ENCODE measurements around the gene NAA10. TPM values are rescaled to one million over a fixed set of nuclear protein-coding genes. Genes with fewer than 3 reads are reported as not detected.
A peak's percentile ranks its signal among the peaks of the same experiment; 100 is the strongest.

NAA10 gene
- total RNA-seq, 8 experiments from 2014 or later: 48.3 to 121 (median 71.4) TPM

- ATAC-seq (replicated peaks in 6 of 8): no peak
- H3K27ac ChIP-seq: no peak overlapping the region
- in situ Hi-C loops (cut with MboI; ENCODE audit: low pct_unique_long_range_greater_than_20kb in 2 of 9, low sequenced_read_pairs in 9 of 9, unreplicated experiment in 9 of 9): no loop called here
- H3K4me1 ChIP-seq (replicated peaks in 1 of 2): peaks cover 13 to 19% of the 10 kb centered on the region in 2 donors
- WGBS, 10 experiments: 70 to 100% methylated on average over 2 to 8 of the region's 28 CpGs; no CpG with 5 or more reads in 8 of the 10 experiments
- no peak overlapping the region for H3K4me3 ChIP-seq
Measured at GRCh38 chrX:153951683-153952372, 17.0 kb upstream of the NAA10 start.

GRCh38 chrX:153950127-153950526 lies 15.3 kb upstream of the NAA10 start:
- ATAC-seq (replicated peaks in 6 of 8): no peak
- Histone ChIP-seq H3K4me3 (no peak overlapping the region), H3K4me1 (replicated peaks in 1 of 2) (peaks cover 13 to 19% of the 10 kb centered on the region in 2 donors), H3K27ac (no peak overlapping the region)
- in situ Hi-C loops (cut with MboI; ENCODE audit: low pct_unique_long_range_greater_than_20kb in 2 of 9, low sequenced_read_pairs in 9 of 9, unreplicated experiment in 9 of 9): no loop called here
- WGBS, 10 experiments: 60 to 83% (median 80%) methylated on average over 1 to 2 of the region's 19 CpGs; no CpG with 5 or more reads in 7 of the 10 experiments

GRCh38 chrX:153948847-153949805 lies 14.3 kb upstream of the NAA10 start:
- peaks cover 17 to 24% of the 10 kb centered on the region in 2 donors for H3K4me1 ChIP-seq (replicated peaks in 1 of 2)
- H3K27ac ChIP-seq: peak overlapping the region in 1 of 2 donors; percentile 55
- in situ Hi-C loops (cut with MboI; ENCODE audit: low pct_unique_long_range_greater_than_20kb in 2 of 9, low sequenced_read_pairs in 9 of 9, unreplicated experiment in 9 of 9): no loop called here
- H3K4me3 ChIP-seq: no peak overlapping the region
- ATAC-seq (replicated peaks in 6 of 8): peak in 3 of 8 experiments; percentile 12 to 19 (median 16)
- WGBS, 10 experiments: 40 to 100% methylated on average over 1 of the region's 30 CpGs; no CpG with 5 or more reads in 8 of the 10 experiments

- ATAC-seq (replicated peaks in 6 of 8): peak in 3 of 8 experiments; percentile 2 to 10 (median 6)
- H3K27ac ChIP-seq: peak overlapping the region in 1 of 2 donors; percentile 55
- H3K4me1 ChIP-seq (replicated peaks in 1 of 2): peaks cover 20 to 26% of the 10 kb centered on the region in 2 donors
- WGBS, 10 experiments: 0 to 89% (median 15%) methylated on average over 1 to 6 of the region's 10 CpGs; no CpG with 5 or more reads in 6 of the 10 experiments
- in situ Hi-C loops (cut with MboI; ENCODE audit: low pct_unique_long_range_greater_than_20kb in 2 of 9, low sequenced_read_pairs in 9 of 9, unreplicated experiment in 9 of 9): no loop called here
- no peak overlapping the region for H3K4me3 ChIP-seq
Measured at GRCh38 chrX:153948002-153948466, 13.2 kb upstream of the NAA10 start.

GRCh38 chrX:153947009-153947769 lies 12.4 kb upstream of the NAA10 start:
- H3K4me3 ChIP-seq: no peak overlapping the region
- WGBS, 10 experiments: 0 to 34% methylated on average over 1 to 8 of the region's 19 CpGs; no CpG with 5 or more reads in 8 of the 10 experiments
- in situ Hi-C loops (cut with MboI; ENCODE audit: low pct_unique_long_range_greater_than_20kb in 2 of 9, low sequenced_read_pairs in 9 of 9, unreplicated experiment in 9 of 9): no loop called here
- peaks cover 19 to 25% of the 10 kb centered on the region in 2 donors for H3K4me1 ChIP-seq (replicated peaks in 1 of 2)
- peak; percentile 48 to 80 (median 63) for ATAC-seq (replicated peaks in 6 of 8)
- peak overlapping the region; percentile 55 to 58 for H3K27ac ChIP-seq

- no peak for ATAC-seq (replicated peaks in 6 of 8)
- Histone ChIP-seq H3K4me1 (replicated peaks in 1 of 2) (peaks cover 19 to 25% of the 10 kb centered on the region in 2 donors), H3K4me3 (no peak overlapping the region), H3K27ac (no peak overlapping the region)
- in situ Hi-C loops (cut with MboI; ENCODE audit: low pct_unique_long_range_greater_than_20kb in 2 of 9, low sequenced_read_pairs in 9 of 9, unreplicated experiment in 9 of 9): no loop called here
- WGBS, 10 experiments: no CpG with 5 or more reads among the region's 24 CpGs
Measured at GRCh38 chrX:153945956-153946943, 11.4 kb upstream of the NAA10 start.

GRCh38 chrX:153944800-153945150 lies 9.9 kb upstream of the NAA10 start:
- peak in 2 of 8 experiments; percentile 4 to 5 for ATAC-seq (replicated peaks in 6 of 8)
- peak overlapping the region in 1 of 2 donors; percentile 69 for H3K27ac ChIP-seq
- H3K4me3 ChIP-seq: peak overlapping the region; percentile 18 to 54 (median 38)
- whole genome bisulfite sequencing, 10 experiments: 40 to 100% methylated on average over 1 of the region's 6 CpGs; no CpG with 5 or more reads in 8 of the 10 experiments
- in situ Hi-C loops (cut with MboI; ENCODE audit: low pct_unique_long_range_greater_than_20kb in 2 of 9, low sequenced_read_pairs in 9 of 9, unreplicated experiment in 9 of 9): no loop called here
- peaks cover 19 to 25% of the 10 kb centered on the region in 2 donors for H3K4me1 ChIP-seq (replicated peaks in 1 of 2)

GRCh38 chrX:153944140-153944799 lies 9.4 kb upstream of the NAA10 start, which contains the start of gene RENBP:
Gene RENBP (minus strand): TSS chrX:153944643. CDS start chrX:153944610, 33 bp downstream.
- peaks cover 19 to 25% of the 10 kb centered on the region in 2 donors for H3K4me1 ChIP-seq (replicated peaks in 1 of 2)
- H3K27ac ChIP-seq: peak within 1 kb of the TSS in 1 of 2 donors; percentile 69
- in situ Hi-C loops (cut with MboI; ENCODE audit: low pct_unique_long_range_greater_than_20kb in 2 of 9, low sequenced_read_pairs in 9 of 9, unreplicated experiment in 9 of 9): no loop called here
- ATAC-seq (replicated peaks in 6 of 8): peak; percentile 12 to 86 (median 80)
- WGBS, 10 experiments: 67% methylated on average over 1 of the region's 31 CpGs; no CpG with 5 or more reads in 9 of the 10 experiments
- H3K4me3 ChIP-seq: peak within 1 kb of the TSS; percentile 18 to 54 (median 38)

GRCh38 chrX:153941336-153942252 lies 6.8 kb upstream of the NAA10 start:
- Histone ChIP-seq H3K27ac (no peak overlapping the region), H3K4me3 (no peak overlapping the region), H3K4me1 (replicated peaks in 1 of 2) (peaks cover 9% of the 10 kb centered on the region in 2 donors)
- 0 to 75% methylated on average over 1 of the region's 23 CpGs; no CpG with 5 or more reads in 8 of the 10 experiments for WGBS, 10 experiments
- peak in 2 of 8 experiments; percentile 26 to 29 for ATAC-seq (replicated peaks in 6 of 8)
- in situ Hi-C loops (cut with MboI; ENCODE audit: low pct_unique_long_range_greater_than_20kb in 2 of 9, low sequenced_read_pairs in 9 of 9, unreplicated experiment in 9 of 9): no loop called here

- H3K27ac ChIP-seq: no peak overlapping the region
- H3K4me3 ChIP-seq: no peak overlapping the region
- no peak for ATAC-seq (replicated peaks in 6 of 8)
- peaks cover 5 to 6% of the 10 kb centered on the region in 2 donors for H3K4me1 ChIP-seq (replicated peaks in 1 of 2)
- in situ Hi-C loops (cut with MboI; ENCODE audit: low pct_unique_long_range_greater_than_20kb in 2 of 9, low sequenced_read_pairs in 9 of 9, unreplicated experiment in 9 of 9): no loop called here
- WGBS, 10 experiments: no CpG with 5 or more reads among the region's 7 CpGs
Measured at GRCh38 chrX:153939573-153939972, 4.7 kb upstream of the NAA10 start.
